GM08714 (cell line): ENCODE measurements around the gene BTG2.

Source experiments
- H3K4me3 ChIP-seq: fragments of 200-500 bp; sonication (Bioruptor generic); 2 replicates; pipeline ENCODE4 v1.5.1; 2014; ENCODE audit warnings: mild to moderate bottlenecking, low read length, inconsistent platforms
- ZNF274 ChIP-seq: IDR thresholded peaks from 2 replicates; pipeline ENCODE4 v1.6.1; 2012; ENCODE audit warnings: mild to moderate bottlenecking, low read depth, low read length

BTG2 gene

DNA sequence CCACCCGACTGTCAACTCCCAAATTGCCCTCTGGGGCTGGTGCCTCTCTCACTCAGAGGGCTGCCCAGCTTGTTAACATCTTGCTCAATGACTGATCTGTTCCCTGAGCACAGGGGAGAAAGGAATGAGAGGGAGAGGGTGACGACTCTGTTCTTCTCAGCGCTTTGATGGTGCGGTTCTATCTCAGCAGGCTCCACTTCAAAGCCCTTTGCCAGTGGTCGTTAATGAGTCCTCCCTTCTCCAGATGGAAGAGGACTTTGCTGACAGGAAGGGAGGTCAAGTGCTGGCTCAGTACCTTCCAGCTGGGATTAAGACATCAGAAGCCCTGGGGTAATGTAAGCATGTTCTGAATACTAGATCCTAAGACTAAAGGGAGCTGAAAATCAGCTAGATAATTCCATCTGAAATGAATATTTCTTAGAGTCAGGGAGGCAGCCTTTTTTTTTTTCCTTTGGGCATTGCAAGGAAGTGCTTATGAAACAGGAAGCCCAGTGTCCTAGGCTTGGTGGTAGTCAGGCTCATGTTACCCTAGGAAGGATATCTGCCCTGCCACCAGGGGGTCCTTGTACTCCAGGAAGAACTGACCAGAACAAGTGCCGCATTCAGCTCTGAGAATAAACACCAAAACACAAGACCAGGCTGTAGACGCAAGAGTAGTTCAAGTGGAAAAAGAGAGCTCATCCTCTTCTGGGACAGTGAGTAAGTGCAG, 40.9 kb downstream of the BTG2 start:
- TF ChIP-seq ZNF274, result no peak
- no peak overlapping the region for H3K4me3 ChIP-seq

DNA sequence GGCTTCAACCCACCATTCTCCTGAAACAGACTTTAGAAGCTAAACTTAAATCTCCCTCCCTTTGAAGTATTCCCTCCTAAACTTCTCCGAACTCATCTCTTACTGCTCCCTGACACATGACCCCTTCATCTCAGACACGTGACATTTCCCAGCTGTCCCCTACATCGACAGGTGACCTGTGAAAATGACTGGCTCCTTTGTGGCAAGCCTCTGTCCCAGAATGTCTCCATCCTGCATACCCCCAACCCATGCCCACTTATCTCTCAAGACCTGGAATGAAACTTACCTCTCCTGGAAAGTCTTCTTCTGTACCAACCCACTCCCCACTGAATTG, 41.4 kb downstream of the BTG2 start:
- no peak overlapping the region for H3K4me3 ChIP-seq
- no peak for TF ChIP-seq ZNF274

DNA sequence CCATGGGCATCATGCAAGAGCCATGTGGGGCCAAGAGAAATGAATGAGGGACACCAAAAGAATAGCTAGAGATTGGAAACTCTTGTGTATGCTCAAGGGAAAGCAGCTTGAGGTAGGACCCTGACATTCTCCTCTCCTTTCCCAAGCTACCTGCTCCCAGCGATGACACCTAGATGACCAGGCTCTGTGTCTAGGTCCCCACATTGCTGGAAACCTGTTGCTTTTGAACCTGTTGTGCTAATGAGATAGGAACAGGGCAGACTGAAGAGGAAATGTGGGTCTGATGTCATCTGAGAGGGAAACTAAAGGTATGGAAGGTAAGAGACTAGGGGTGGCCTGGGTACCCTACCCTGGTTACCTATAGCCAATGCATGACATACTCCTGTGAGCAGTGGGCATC, 43.8 kb downstream of the BTG2 start:
- H3K4me3 ChIP-seq, result no peak overlapping the region
- TF ChIP-seq ZNF274, result no peak

DNA sequence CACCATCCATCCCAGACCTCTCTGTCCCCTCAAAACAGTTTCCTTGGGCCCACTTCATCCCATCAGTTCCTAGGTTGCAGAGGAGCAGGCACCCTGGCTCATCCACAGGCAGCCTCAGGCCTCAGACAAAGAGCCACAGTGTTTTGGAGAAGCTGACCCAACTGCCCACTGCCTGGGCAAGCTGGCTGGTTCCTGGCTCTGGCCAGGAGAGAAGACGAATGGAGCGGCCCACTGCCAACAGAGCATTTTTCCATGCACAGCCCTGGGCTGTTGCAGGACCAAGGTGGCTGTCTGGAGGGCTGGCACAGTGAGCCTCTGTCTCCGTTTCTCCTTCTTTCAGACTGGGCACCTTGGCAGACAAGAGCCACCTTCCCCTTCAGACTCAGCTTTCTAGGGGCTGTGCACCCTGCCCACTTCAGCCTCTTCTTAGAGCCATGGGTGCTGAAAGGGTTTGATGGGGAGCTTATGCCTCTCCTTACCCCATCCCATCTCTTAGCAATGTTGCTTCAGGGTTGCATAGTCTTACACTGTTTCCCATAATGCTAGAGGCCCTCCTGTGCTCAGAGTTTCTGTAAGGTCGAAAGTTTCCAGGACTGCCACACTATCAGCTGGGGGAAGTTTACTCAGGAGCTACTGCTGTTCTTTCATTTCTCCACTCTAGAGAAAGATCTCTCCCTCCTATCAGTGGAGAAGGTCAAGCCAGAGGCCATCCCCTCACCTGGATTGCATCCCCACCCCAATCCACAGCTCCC, 44.6 kb downstream of the BTG2 start:
- no peak overlapping the region for H3K4me3 ChIP-seq
- TF ChIP-seq ZNF274, result no peak

GRCh38 chr1:203351037-203351625, 45.8 kb downstream of the BTG2 start, which contains the start of gene FMOD:
TSS of gene FMOD (minus strand) at chr1:203351122. CDS start at chr1:203348270, 2,852 bp downstream.
- no peak for TF ChIP-seq ZNF274
- H3K4me3 ChIP-seq, result no peak within 1 kb of the TSS

DNA sequence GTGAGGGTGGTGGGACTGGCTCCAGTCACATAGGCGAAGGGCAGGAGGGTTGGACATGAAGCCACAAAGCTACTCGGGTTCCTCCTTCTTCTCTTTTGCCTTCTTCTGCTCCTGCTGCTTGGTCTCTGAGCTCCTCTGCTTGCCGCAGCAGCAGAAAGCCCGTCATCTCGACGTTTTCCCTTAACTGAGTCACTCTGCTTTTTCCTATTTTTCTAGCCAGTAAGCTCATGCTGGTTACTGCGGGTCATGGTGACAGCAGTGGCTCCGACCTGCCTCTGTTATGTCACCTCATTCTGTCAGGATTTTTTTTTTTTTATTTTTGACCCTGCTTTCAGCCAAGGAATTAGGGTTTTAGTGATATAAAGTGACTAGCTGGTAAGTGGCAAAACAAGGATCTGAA, 48.2 kb downstream of the BTG2 start:
- TF ChIP-seq ZNF274, result no peak
- H3K4me3 ChIP-seq, result no peak overlapping the region

DNA sequence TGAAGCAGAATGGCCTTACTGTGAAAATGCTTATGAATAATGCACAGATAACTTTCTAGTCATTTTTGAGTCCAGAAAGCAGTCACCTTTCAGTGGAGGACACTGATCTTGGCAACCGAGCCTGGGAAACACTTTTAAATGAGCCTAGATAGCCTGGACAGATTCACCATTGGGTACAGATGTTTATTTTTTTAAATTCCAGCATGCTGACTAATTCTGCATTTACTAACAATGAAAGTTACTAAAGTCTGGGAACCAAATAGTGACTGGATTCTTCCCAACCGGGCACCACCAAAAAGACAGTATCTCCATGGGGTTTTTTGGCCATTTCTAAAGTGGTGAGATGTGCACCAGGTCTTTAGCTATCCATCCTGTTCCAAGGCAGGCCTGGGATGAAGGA, 48.9 kb downstream of the BTG2 start:
- TF ChIP-seq ZNF274, result no peak

GRCh38 chr1:203359010-203359571, 53.8 kb downstream of the BTG2 start:
- H3K4me3 ChIP-seq, result no peak overlapping the region
- TF ChIP-seq ZNF274, result no peak

More for the DNA sequence above, 48.9 kb downstream of the BTG2 start:
- no peak overlapping the region for H3K4me3 ChIP-seq
